Inferior parietal cortex (tissue), 1 donor: ENCODE measurements around the gene ENTPD8.
A peak's percentile ranks its signal among the peaks of the same experiment; 100 is the strongest.
"Not testable (repeated sequence)": the region's sequence is repeated elsewhere in the genome, so short reads cannot be mapped to it uniquely, and the experiment has no call there.

ENCODE experiments used
- DNase-seq: peaks from one replicate; pipeline ENCODE4 v3.0.0-alpha.2; 2016; ENCODE audit errors: extremely low spot score

The ENTPD8 gene

GRCh38 chr9:137458194-137459151 is 17.3 kb upstream of the ENTPD8 start:
- DNase-seq, result peak; percentile 42

GRCh38 chr9:137457406-137458193 is 16.4 kb upstream of the ENTPD8 start:
- DNase-seq, result no peak

- no peak for DNase-seq
Measured at GRCh38 chr9:137456864-137457405, 15.8 kb upstream of the ENTPD8 start.

- no peak for DNase-seq
Measured at GRCh38 chr9:137456061-137456863, 15.1 kb upstream of the ENTPD8 start.

- no peak for DNase-seq
Measured at GRCh38 chr9:137455359-137455991, 14.3 kb upstream of the ENTPD8 start.

- DNase-seq, result no peak
Measured at GRCh38 chr9:137454597-137455358, 13.6 kb upstream of the ENTPD8 start.

- no peak for DNase-seq
Measured at GRCh38 chr9:137454145-137454596, 13.0 kb upstream of the ENTPD8 start.

GRCh38 chr9:137453643-137454081 is 12.5 kb upstream of the ENTPD8 start:
- no peak for DNase-seq

- DNase-seq, result no peak
Measured at GRCh38 chr9:137452761-137453642, 11.8 kb upstream of the ENTPD8 start.

GRCh38 chr9:137452006-137452760 is 11.0 kb upstream of the ENTPD8 start:
- no peak for DNase-seq

GRCh38 chr9:137451264-137452005 is 10.3 kb upstream of the ENTPD8 start:
- DNase-seq, result not testable (repeated sequence)

- not testable (repeated sequence) for DNase-seq
Measured at GRCh38 chr9:137450539-137451222, 9.5 kb upstream of the ENTPD8 start.

GRCh38 chr9:137449931-137450538 is 8.9 kb upstream of the ENTPD8 start:
- DNase-seq, result no peak

GRCh38 chr9:137449081-137449844 is 8.1 kb upstream of the ENTPD8 start:
- DNase-seq, result no peak

GRCh38 chr9:137448602-137448962 is 7.4 kb upstream of the ENTPD8 start:
- no peak for DNase-seq
